Measurements from ENCODE around the gene NTNG2. TPM values are rescaled to one million over a fixed set of nuclear protein-coding genes. Genes with fewer than 3 reads are reported as not detected.
A peak's percentile ranks its signal among the peaks of the same experiment; 100 is the strongest.

NTNG2 gene
- total RNA-seq, 1 donor from 2014 or later, result under 0.01 TPM

DNA sequence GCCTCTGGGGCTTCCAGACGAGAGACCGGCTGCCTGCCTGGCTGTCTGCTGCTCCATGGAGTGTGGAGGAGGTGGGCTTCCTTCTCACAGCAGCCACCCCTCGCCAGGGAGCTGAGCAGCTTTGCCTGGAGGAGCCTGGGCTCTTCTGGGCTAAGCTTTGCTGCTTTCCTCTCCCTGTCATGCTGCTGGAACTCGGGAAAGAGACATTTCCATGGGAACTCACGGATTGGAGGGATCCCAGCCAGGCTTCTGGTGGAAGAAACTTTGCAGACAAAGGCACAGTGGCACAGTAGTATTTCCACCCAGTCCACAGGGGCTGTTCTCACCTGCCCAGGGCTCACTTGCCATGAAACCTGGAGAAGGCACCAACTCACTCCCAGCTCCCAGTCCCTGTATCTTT is 5.6 kb upstream of the NTNG2 start:
- TF ChIP-seq, protein P1, sequence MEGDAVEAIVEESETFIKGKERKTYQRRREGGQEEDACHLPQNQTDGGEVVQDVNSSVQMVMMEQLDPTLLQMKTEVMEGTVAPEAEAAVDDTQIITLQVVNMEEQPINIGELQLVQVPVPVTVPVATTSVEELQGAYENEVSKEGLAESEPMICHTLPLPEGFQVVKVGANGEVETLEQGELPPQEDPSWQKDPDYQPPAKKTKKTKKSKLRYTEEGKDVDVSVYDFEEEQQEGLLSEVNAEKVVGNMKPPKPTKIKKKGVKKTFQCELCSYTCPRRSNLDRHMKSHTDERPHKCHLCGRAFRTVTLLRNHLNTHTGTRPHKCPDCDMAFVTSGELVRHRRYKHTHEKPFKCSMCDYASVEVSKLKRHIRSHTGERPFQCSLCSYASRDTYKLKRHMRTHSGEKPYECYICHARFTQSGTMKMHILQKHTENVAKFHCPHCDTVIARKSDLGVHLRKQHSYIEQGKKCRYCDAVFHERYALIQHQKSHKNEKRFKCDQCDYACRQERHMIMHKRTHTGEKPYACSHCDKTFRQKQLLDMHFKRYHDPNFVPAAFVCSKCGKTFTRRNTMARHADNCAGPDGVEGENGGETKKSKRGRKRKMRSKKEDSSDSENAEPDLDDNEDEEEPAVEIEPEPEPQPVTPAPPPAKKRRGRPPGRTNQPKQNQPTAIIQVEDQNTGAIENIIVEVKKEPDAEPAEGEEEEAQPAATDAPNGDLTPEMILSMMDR (IDR thresholded peaks at IDR 0.05; ENCODE audit: insufficient read depth, low read length, severe bottlenecking), result no peak
- H3K36me3 ChIP-seq (ENCODE audit: control insufficient read depth, insufficient read depth, low read length), result no peaks in the 10 kb centered on the region
- DNase-seq (ENCODE audit: low read depth), result no peak
- FAIRE-seq, result no peak
- peaks cover 24% of the 10 kb centered on the region for H3K27me3 ChIP-seq (ENCODE audit: control insufficient read depth, insufficient read depth, low read length)
- no peak overlapping the region for H3K4me3 ChIP-seq (ENCODE audit: low read depth, low read length)

- DNase-seq (ENCODE audit: low read depth), result no peak
- no peaks in the 10 kb centered on the region for H3K36me3 ChIP-seq (ENCODE audit: control insufficient read depth, insufficient read depth, low read length)
- H3K27me3 ChIP-seq (ENCODE audit: control insufficient read depth, insufficient read depth, low read length), result peaks cover 24% of the 10 kb centered on the region
- FAIRE-seq, result peak; percentile 32
- TF ChIP-seq, protein P1 (IDR thresholded peaks at IDR 0.05; ENCODE audit: insufficient read depth, low read length, severe bottlenecking), result no peak
- no peak overlapping the region for H3K4me3 ChIP-seq (ENCODE audit: low read depth, low read length)
These were observed 4.3 kb upstream of the NTNG2 start for GRCh38 chr9:132157347-132158116.

GRCh38 chr9:132160802-132161742 is 786 bp upstream of the NTNG2 start:
- no peak for DNase-seq (ENCODE audit: low read depth)
- no peak for FAIRE-seq
- H3K4me3 ChIP-seq (ENCODE audit: low read depth, low read length), result peak overlapping the region; percentile 17
- TF ChIP-seq, protein P1 (IDR thresholded peaks at IDR 0.05; ENCODE audit: insufficient read depth, low read length, severe bottlenecking), result no peak
- H3K27me3 ChIP-seq (ENCODE audit: control insufficient read depth, insufficient read depth, low read length), result peaks cover 41% of the 10 kb centered on the region
- no peaks in the 10 kb centered on the region for H3K36me3 ChIP-seq (ENCODE audit: control insufficient read depth, insufficient read depth, low read length)

DNA sequence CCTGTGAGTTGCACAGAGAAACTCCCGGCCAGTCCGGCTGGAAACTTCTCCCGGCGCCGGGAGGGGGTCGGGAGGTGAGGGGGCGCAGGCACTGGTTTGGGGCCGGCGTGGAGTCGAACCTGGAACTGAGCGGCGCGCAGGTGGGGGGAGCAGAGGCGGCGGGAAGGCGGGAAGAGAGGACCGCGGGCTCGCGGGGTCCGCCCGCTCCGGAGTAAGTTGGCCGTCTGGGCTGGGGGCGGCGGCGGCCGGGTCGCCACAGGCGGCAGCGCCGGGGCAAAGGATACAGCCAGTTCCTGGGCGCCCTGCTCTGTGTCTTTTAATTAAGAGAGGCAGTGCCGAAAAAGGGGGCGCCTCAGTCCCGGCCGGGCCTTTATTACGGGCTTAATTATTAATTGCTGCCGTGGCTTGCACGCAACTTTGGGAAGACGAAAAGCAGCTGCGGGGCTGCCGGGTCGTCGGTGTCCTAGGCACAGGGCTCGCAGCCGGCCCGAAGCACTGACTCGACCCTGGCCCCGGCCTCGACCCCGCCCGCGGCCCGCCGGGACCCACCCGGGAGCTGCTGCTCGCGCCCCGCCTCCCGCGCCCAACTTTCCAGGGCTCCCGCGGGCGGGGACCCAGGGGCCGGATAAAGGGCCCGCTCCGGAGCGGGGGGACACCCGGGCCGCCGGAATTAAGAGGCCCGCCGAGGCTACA is 1.1 kb downstream of the NTNG2 start:
- Histone ChIP-seq H3K4me3 (ENCODE audit: low read depth, low read length) (no peak overlapping the region), H3K36me3 (ENCODE audit: control insufficient read depth, insufficient read depth, low read length) (no peaks in the 10 kb centered on the region), H3K27me3 (ENCODE audit: control insufficient read depth, insufficient read depth, low read length) (peaks cover 50% of the 10 kb centered on the region)
- DNase-seq (ENCODE audit: low read depth) (no peak), FAIRE-seq (no peak)
- TF ChIP-seq, protein P1 (IDR thresholded peaks at IDR 0.05; ENCODE audit: insufficient read depth, low read length, severe bottlenecking), result no peak

DNA sequence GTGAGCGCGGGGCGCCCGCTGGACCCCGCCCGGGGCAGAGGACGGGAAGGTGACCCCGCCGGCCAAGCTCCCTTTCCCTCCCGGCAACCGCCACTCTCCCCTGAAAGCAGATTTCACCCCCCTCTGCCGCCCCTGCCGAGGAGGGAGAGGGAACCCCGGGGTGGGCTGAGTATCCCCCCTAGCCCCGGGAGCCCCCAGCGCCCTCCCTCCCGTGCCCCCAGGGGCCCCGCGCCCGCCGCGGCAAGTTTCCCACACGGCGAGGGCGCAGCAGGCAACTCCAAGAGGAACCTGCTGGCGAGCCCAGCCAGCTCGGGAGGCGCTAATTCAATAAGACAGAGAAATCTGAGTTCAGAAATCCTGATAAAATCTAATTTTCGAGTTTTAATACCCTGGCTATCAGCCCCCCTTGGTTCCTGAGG is 1.6 kb downstream of the NTNG2 start:
- H3K4me3 ChIP-seq (ENCODE audit: low read depth, low read length), result no peak overlapping the region
- H3K27me3 ChIP-seq (ENCODE audit: control insufficient read depth, insufficient read depth, low read length), result peaks cover 51% of the 10 kb centered on the region
- DNase-seq (ENCODE audit: low read depth) (no peak), FAIRE-seq (no peak)
- no peaks in the 10 kb centered on the region for H3K36me3 ChIP-seq (ENCODE audit: control insufficient read depth, insufficient read depth, low read length)
- TF ChIP-seq, protein P1 (IDR thresholded peaks at IDR 0.05; ENCODE audit: insufficient read depth, low read length, severe bottlenecking), result no peak
